Left renal pelvis (tissue), 4 donors: ENCODE results near the gene CRIP1. TPM values are rescaled to one million over a fixed set of nuclear protein-coding genes. Genes with fewer than 3 reads are reported as not detected.
A peak's percentile ranks its signal among the peaks of the same experiment; 100 is the strongest.

Experiments used
- DNase-seq, 4 donors: peaks; one replicate each; pipeline ENCODE4 v3.0.0-alpha.2; 2013; ENCODE audit warnings: low read depth in 4 of 4, low spot score in 3 of 4
- polyA plus RNA-seq, 4 donors: library from polyadenylated mRNA; unstranded; fragments of 120-200 nt; gene quantifications; one replicate each; pipeline ENCODE4 v1.2.1, GENCODE V29; 2013; ENCODE audit not compliant: insufficient read length in 4 of 4

CRIP1 gene
- polyA plus RNA-seq, 4 donors = 32.8 to 36.0 (median 35.1) TPM

GRCh38 chr14:105501504-105502291 is 15.0 kb downstream of the CRIP1 start:
- no peak for DNase-seq

- no peak for DNase-seq
These were observed 16.0 kb downstream of the CRIP1 start for GRCh38 chr14:105502446-105503295.

GRCh38 chr14:105503296-105503640 is 16.6 kb downstream of the CRIP1 start:
- no peak for DNase-seq

- DNase-seq = no peak
These were observed 17.4 kb downstream of the CRIP1 start for GRCh38 chr14:105503935-105504692.

GRCh38 chr14:105505101-105505500 is 18.4 kb downstream of the CRIP1 start:
- no peak for DNase-seq

- no peak for DNase-seq
These were observed 20.6 kb downstream of the CRIP1 start for GRCh38 chr14:105507247-105507646.

GRCh38 chr14:105508069-105508468 is 21.4 kb downstream of the CRIP1 start:
- DNase-seq = no peak

GRCh38 chr14:105508601-105509000 is 21.9 kb downstream of the CRIP1 start:
- DNase-seq = no peak

GRCh38 chr14:105517096-105517495 is 30.4 kb downstream of the CRIP1 start:
- DNase-seq = no peak

- no peak for DNase-seq
These were observed 33.4 kb downstream of the CRIP1 start for GRCh38 chr14:105519946-105520698.

GRCh38 chr14:105525326-105525725 is 38.6 kb downstream of the CRIP1 start:
- DNase-seq = no peak

- no peak for DNase-seq
These were observed 39.4 kb downstream of the CRIP1 start, which contains the start of gene TMEM121 for GRCh38 chr14:105525861-105526775. Gene TMEM121, plus strand, starts transcription at chr14:105526583. Its CDS starts 2,252 bp downstream, at chr14:105528835.

- no peak for DNase-seq
These were observed 40.2 kb downstream of the CRIP1 start for GRCh38 chr14:105526776-105527380.

- DNase-seq = no peak
These were observed 40.7 kb downstream of the CRIP1 start for GRCh38 chr14:105527381-105527825.

- peak in 3 of 4 donors; percentile 47 to 59 (median 54) for DNase-seq
These were observed 41.3 kb downstream of the CRIP1 start for GRCh38 chr14:105527826-105528585.

GRCh38 chr14:105528586-105529318 is 42.1 kb downstream of the CRIP1 start:
- no peak for DNase-seq

GRCh38 chr14:105529319-105529568 is 42.6 kb downstream of the CRIP1 start:
- DNase-seq = no peak
